Fibroblast of skin of abdomen (primary cell): ENCODE data around the gene RPRM. TPM values are rescaled to one million over a fixed set of nuclear protein-coding genes. Genes with fewer than 3 reads are reported as not detected.
"Not testable (repeated sequence)": the region's sequence is repeated elsewhere in the genome, so short reads cannot be mapped to it uniquely, and the experiment has no call there.

Experiments
- DNase-seq: peaks from one replicate; pipeline ENCODE4 v3.0.0-alpha.2; 2013
- polyA plus RNA-seq, 2 experiments: library from polyadenylated mRNA; unstranded; fragments of 120-200 nt; gene quantifications; one replicate each; pipeline ENCODE4 v1.2.1, GENCODE V29; 2013; ENCODE audit not compliant: insufficient read length in 2 of 2

RPRM gene
- 0.17 TPM for polyA plus RNA-seq (2013, experiment 1 of 2; ENCODE audit: insufficient read length)
- polyA plus RNA-seq (2013, experiment 2 of 2; ENCODE audit: insufficient read length): 0.20 TPM

GRCh38 chr2:153478289-153479261 is at the start of gene RPRM:
RPRM (minus strand) TSS chr2:153478762; CDS start chr2:153478565, 197 bp downstream.
- DNase-seq: peak; percentile 50

GRCh38 chr2:153519257-153519875 is 40.8 kb upstream of the RPRM start:
- DNase-seq: peak; percentile 25

GRCh38 chr2:153512331-153512730 is 33.8 kb upstream of the RPRM start:
- no peak for DNase-seq

GRCh38 chr2:153510996-153511395 is 32.4 kb upstream of the RPRM start:
- no peak for DNase-seq

GRCh38 chr2:153509133-153509532 is 30.6 kb upstream of the RPRM start:
- DNase-seq: no peak

GRCh38 chr2:153506499-153506898 is 27.9 kb upstream of the RPRM start:
- DNase-seq: not testable (repeated sequence)

GRCh38 chr2:153499439-153499838 is 20.9 kb upstream of the RPRM start:
- DNase-seq: no peak

GRCh38 chr2:153497938-153498629 is 19.5 kb upstream of the RPRM start:
- no peak for DNase-seq

GRCh38 chr2:153495725-153496124 is 17.2 kb upstream of the RPRM start:
- DNase-seq: no peak

GRCh38 chr2:153488072-153488471 is 9.5 kb upstream of the RPRM start:
- no peak for DNase-seq

- no peak for DNase-seq
These were observed 8.9 kb upstream of the RPRM start for GRCh38 chr2:153487448-153487847.

GRCh38 chr2:153479573-153479972 is 1.0 kb upstream of the RPRM start:
- DNase-seq: no peak

GRCh38 chr2:153477636-153478288 is 800 bp downstream of the RPRM start:
- DNase-seq: no peak

GRCh38 chr2:153476816-153477635 is 1.5 kb downstream of the RPRM start:
- DNase-seq: no peak

GRCh38 chr2:153476491-153476815 is 2.1 kb downstream of the RPRM start:
- DNase-seq: no peak

- no peak for DNase-seq
These were observed 3.6 kb downstream of the RPRM start for GRCh38 chr2:153474876-153475435.

GRCh38 chr2:153474407-153474806 is 4.2 kb downstream of the RPRM start:
- no peak for DNase-seq

- DNase-seq: no peak
These were observed 7.7 kb downstream of the RPRM start for GRCh38 chr2:153470867-153471266.

GRCh38 chr2:153464395-153464794 is 14.2 kb downstream of the RPRM start:
- no peak for DNase-seq

- DNase-seq: no peak
These were observed 16.2 kb downstream of the RPRM start for GRCh38 chr2:153462338-153462859.

GRCh38 chr2:153461453-153461852 is 17.1 kb downstream of the RPRM start:
- DNase-seq: no peak
